GM18526 (cell line): ENCODE results near the gene PLCH1.

Experiments
- POLR2A ChIP-seq: IDR thresholded peaks from 3 replicates; pipeline ENCODE4 v1.6.1; 2011; ENCODE audit not compliant: insufficient read length; ENCODE audit errors: extremely low read depth

Gene PLCH1

GRCh38 chr3:155334914-155335723, 409.8 kb downstream of the PLCH1 start:
- TF ChIP-seq POLR2A = no peak

GRCh38 chr3:155334215-155334913, 410.5 kb downstream of the PLCH1 start:
- no peak for TF ChIP-seq POLR2A

GRCh38 chr3:155332716-155333115, 412.2 kb downstream of the PLCH1 start:
- no peak for TF ChIP-seq POLR2A

- TF ChIP-seq POLR2A = no peak
These were observed 413.8 kb downstream of the PLCH1 start for GRCh38 chr3:155331078-155331477.

- no peak for TF ChIP-seq POLR2A
These were observed 414.5 kb downstream of the PLCH1 start for GRCh38 chr3:155330370-155330769.

GRCh38 chr3:155329513-155330048, 415.3 kb downstream of the PLCH1 start:
- TF ChIP-seq POLR2A = no peak

- TF ChIP-seq POLR2A = no peak
These were observed 417.0 kb downstream of the PLCH1 start for GRCh38 chr3:155327871-155328270.

- TF ChIP-seq POLR2A = no peak
These were observed 417.4 kb downstream of the PLCH1 start for GRCh38 chr3:155327430-155327829.

GRCh38 chr3:155326901-155327300, 418.0 kb downstream of the PLCH1 start:
- no peak for TF ChIP-seq POLR2A

- TF ChIP-seq POLR2A = no peak
These were observed 418.6 kb downstream of the PLCH1 start for GRCh38 chr3:155326244-155326643.
